ENCODE data around the gene PCDHGB2.

DNA sequence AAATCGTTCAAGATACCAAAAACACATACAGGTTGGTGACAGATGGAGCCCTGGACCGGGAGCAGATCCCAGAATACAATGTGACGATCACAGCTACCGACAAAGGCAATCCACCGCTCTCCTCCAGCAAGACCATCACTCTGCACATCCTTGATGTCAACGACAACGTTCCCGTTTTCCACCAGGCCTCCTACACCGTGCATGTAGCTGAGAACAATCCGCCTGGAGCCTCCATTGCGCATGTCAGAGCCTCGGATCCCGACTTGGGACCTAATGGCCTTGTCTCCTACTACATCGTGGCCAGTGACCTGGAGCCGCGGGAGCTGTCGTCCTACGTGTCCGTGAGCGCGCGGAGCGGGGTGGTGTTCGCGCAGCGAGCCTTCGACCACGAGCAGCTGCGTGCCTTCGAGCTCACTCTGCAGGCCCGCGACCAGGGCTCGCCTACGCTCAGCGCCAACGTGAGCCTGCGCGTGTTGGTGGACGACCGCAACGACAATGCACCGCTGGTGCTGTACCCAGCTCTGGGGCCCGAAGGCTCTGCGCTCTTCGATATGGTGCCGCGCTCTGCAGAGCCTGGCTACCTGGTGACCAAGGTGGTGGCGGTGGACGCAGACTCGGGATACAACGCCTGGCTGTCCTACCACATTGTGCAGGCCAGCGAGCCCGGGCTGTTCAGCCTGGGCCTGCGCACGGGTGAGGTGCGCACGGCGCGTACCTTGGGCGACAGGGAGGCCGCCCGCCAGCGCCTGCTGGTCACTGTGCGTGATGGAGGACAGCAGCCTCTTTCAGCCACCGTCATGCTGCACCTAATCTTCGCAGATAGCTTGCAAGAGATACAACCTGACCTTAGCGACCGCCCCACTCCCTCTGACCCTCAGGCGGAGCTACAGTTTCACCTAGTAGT, 12.0 kb downstream of the PCDHGB2 start:
- no peak for TF ChIP-seq RNF2 (IDR thresholded peaks at IDR 0.05; ENCODE audit: borderline replicate concordance, low read depth, low read length, missing control alignments, poor library complexity, severe bottlenecking)
- TF ChIP-seq JUND (IDR thresholded peaks at IDR 0.05; ENCODE audit: low read length), result no peak
- no peak for TF ChIP-seq TAF1 (IDR thresholded peaks at IDR 0.05; ENCODE audit: low read depth, low read length)
- no peak for TF ChIP-seq POLR2A (IDR thresholded peaks at IDR 0.05; ENCODE audit: control extremely low read depth in 1 of 2, low read depth in 2 of 2, low read length in 2 of 2)

Data from H1 (cell line).